H9 (cell line): Measurements from ENCODE around the gene ARHGAP15. TPM values are rescaled to one million over a fixed set of nuclear protein-coding genes. Genes with fewer than 3 reads are reported as not detected.

Experiments used
- DNase-seq: peaks from one replicate; pipeline ENCODE4 v3.0.0-alpha.2; 2017
- H2AFZ ChIP-seq: one replicate; pipeline ENCODE4 v1.6.1; 2013; ENCODE audit warnings: mild to moderate bottlenecking, low read length, control low read depth, moderate library complexity
- H2AK5ac ChIP-seq: 2 replicates; pipeline ENCODE4 v1.6.1; 2013; ENCODE audit warnings: low read length, control low read depth, mixed read lengths; ENCODE audit not compliant: insufficient read length
- H2BK120ac ChIP-seq: one replicate; pipeline ENCODE4 v1.6.1; 2013; ENCODE audit warnings: low read depth, mild to moderate bottlenecking, low read length, control low read depth, inconsistent platforms; ENCODE audit not compliant: poor library complexity, severe bottlenecking
- H2BK12ac ChIP-seq: 2 replicates; pipeline ENCODE4 v1.6.1; 2013; ENCODE audit warnings: low read length, control low read depth, mixed read lengths, low read depth; ENCODE audit not compliant: insufficient read length
- H2BK15ac ChIP-seq: 2 replicates; pipeline ENCODE4 v1.6.1; 2013; ENCODE audit warnings: low read depth, low read length, control low read depth
- H2BK20ac ChIP-seq: one replicate; pipeline ENCODE4 v1.6.1; 2013; ENCODE audit warnings: low read depth, mild to moderate bottlenecking, low read length, control low read depth, inconsistent platforms; ENCODE audit not compliant: poor library complexity, severe bottlenecking
- H2BK5ac ChIP-seq: 2 replicates; pipeline ENCODE4 v1.6.1; 2013; ENCODE audit warnings: low read length, control low read depth, mixed read lengths; ENCODE audit not compliant: insufficient read length
- H3K14ac ChIP-seq: 2 replicates; pipeline ENCODE4 v1.6.1; 2013; ENCODE audit warnings: low read length, control low read depth; ENCODE audit not compliant: insufficient read depth
- H3K18ac ChIP-seq: 2 replicates; pipeline ENCODE4 v1.6.1; 2013; ENCODE audit warnings: low read depth, mild to moderate bottlenecking, mixed read lengths, low read length, control low read depth; ENCODE audit not compliant: insufficient read length
- H3K23ac ChIP-seq: 2 replicates; pipeline ENCODE4 v1.6.1; 2013; ENCODE audit warnings: low read length, control low read depth, mixed read lengths, low read depth; ENCODE audit not compliant: insufficient read length
- H3K23me2 ChIP-seq: 2 replicates; pipeline ENCODE4 v1.6.1; 2013; ENCODE audit warnings: low read depth, mild to moderate bottlenecking, mixed read lengths, low read length, control low read depth; ENCODE audit not compliant: insufficient read length, poor library complexity, severe bottlenecking
- H3K27ac ChIP-seq: 2 replicates; pipeline ENCODE4 v1.5.1; 2013; ENCODE audit warnings: low read length, control low read depth, mixed read lengths, low read depth; ENCODE audit not compliant: insufficient read length
- H3K27me3 ChIP-seq: 2 replicates; pipeline ENCODE4 v1.6.1; 2013; ENCODE audit warnings: low read length, control low read depth, inconsistent platforms; ENCODE audit not compliant: insufficient read depth
- H3K4ac ChIP-seq: 2 replicates; pipeline ENCODE4 v1.6.1; 2013; ENCODE audit warnings: low read depth, mild to moderate bottlenecking, control low read depth, inconsistent platforms, low read length, moderate library complexity
- H3K4me1 ChIP-seq: 2 replicates; pipeline ENCODE4 v1.6.1; 2013; ENCODE audit warnings: low read length, control low read depth, inconsistent platforms; ENCODE audit not compliant: insufficient read depth
- H3K4me2 ChIP-seq: 2 replicates; pipeline ENCODE4 v1.6.1; 2013; ENCODE audit warnings: low read length, control low read depth, mixed read lengths; ENCODE audit not compliant: insufficient read length, insufficient read depth
- H3K56ac ChIP-seq: 2 replicates; pipeline ENCODE4 v1.6.1; 2013; ENCODE audit warnings: low read depth, mild to moderate bottlenecking, mixed read lengths, low read length, control low read depth; ENCODE audit not compliant: insufficient read length
- H3K79me1 ChIP-seq: 2 replicates; pipeline ENCODE4 v1.6.1; 2013; ENCODE audit warnings: low read depth, mild to moderate bottlenecking, moderate library complexity, low read length, control low read depth, inconsistent platforms; ENCODE audit not compliant: insufficient read depth, poor library complexity, severe bottlenecking
- H3K79me2 ChIP-seq: 2 replicates; pipeline ENCODE4 v1.6.1; 2013; ENCODE audit warnings: low read length, control low read depth, inconsistent platforms; ENCODE audit not compliant: insufficient read depth
- H3K9ac ChIP-seq: 2 replicates; pipeline ENCODE4 v1.6.1; 2013; ENCODE audit warnings: low read length, control low read depth, mixed read lengths; ENCODE audit not compliant: insufficient read length; ENCODE audit errors: extremely low read depth
- H3K9me3 ChIP-seq: one replicate; pipeline ENCODE4 v1.6.1; 2013; ENCODE audit warnings: low read depth, low read length, inconsistent platforms; ENCODE audit not compliant: control insufficient read depth
- H3T11ph ChIP-seq: one replicate; pipeline ENCODE4 v1.6.1; 2013; ENCODE audit warnings: mild to moderate bottlenecking, low read length, control low read depth, inconsistent platforms
- H4K20me1 ChIP-seq: one replicate; pipeline ENCODE4 v1.6.1; 2013; ENCODE audit not compliant: control insufficient read depth, insufficient read length, insufficient read depth
- H4K5ac ChIP-seq: 2 replicates; pipeline ENCODE4 v1.6.1; 2013; ENCODE audit warnings: low read depth, mild to moderate bottlenecking, mixed read lengths, low read length, control low read depth; ENCODE audit not compliant: insufficient read length
- H4K8ac ChIP-seq: replicated peaks from 2 replicates; pipeline ENCODE4 v1.6.1; 2013; ENCODE audit warnings: low read length, control low read depth, mixed read lengths, low read depth; ENCODE audit not compliant: insufficient read length
- H4K91ac ChIP-seq: 2 replicates; pipeline ENCODE4 v1.6.1; 2013; ENCODE audit warnings: low read depth, mild to moderate bottlenecking, moderate library complexity, mixed read lengths, low read length, control low read depth; ENCODE audit not compliant: insufficient read length
- H3K27ac Mint-ChIP-seq, 3 experiments: 2 replicates in 2 of 3; 3 replicates in 1 of 3; pipeline ENCODE4 v1.8.0; 2020 to 2021; ENCODE audit warnings: mixed read lengths in 3 of 3, mild to moderate bottlenecking in 1 of 3, moderate library complexity in 1 of 3
- H3K27me3 Mint-ChIP-seq: 2 replicates; pipeline ENCODE4 v1.8.0; 2021; ENCODE audit warnings: low read depth, mild to moderate bottlenecking, moderate library complexity, mixed read lengths
- H3K36me3 Mint-ChIP-seq, 3 experiments: 2 replicates in 2 of 3; 3 replicates in 1 of 3; pipeline ENCODE4 v1.8.0; 2020 to 2021; ENCODE audit warnings: low read depth in 3 of 3, mixed read lengths in 3 of 3; ENCODE audit not compliant: insufficient read depth in 1 of 3
- H3K4me1 Mint-ChIP-seq, 2 experiments: 2 replicates each; pipeline ENCODE4 v1.8.0; 2020; ENCODE audit warnings: mixed read lengths in 2 of 2
- H3K4me3 Mint-ChIP-seq, 2 experiments: 2 replicates in 1 of 2; 3 replicates in 1 of 2; pipeline ENCODE4 v1.8.0; 2020 to 2021; ENCODE audit warnings: mild to moderate bottlenecking in 2 of 2, mixed read lengths in 2 of 2, moderate library complexity in 1 of 2
- H3K9me3 Mint-ChIP-seq, 2 experiments: 2 replicates in 1 of 2; 3 replicates in 1 of 2; pipeline ENCODE4 v1.8.0; 2020; ENCODE audit warnings: mild to moderate bottlenecking in 2 of 2, mixed read lengths in 2 of 2, moderate library complexity in 1 of 2
- WGBS: extraction: QIAGEN DNeasy Blood & Tissue Kit; methylation state at CpG from one replicate; pipeline ENCODE4 v1.1.7; 2013; ENCODE audit warnings: missing lambda C conversion rate, low lambda C conversion rate, mixed read lengths; ENCODE audit not compliant: insufficient read length; ENCODE audit errors: extremely low coverage; 5-methylcytosine and 5-hydroxymethylcytosine counted together
- total RNA-seq: library from RNA; stranded (reverse); gene quantifications from 2 replicates; pipeline ENCODE4 v1.2.1, GENCODE V29; 2021
- TF ChIP-seq, protein P1 (sequence below): fragments of 200-600 bp; sonication (generic); conservative IDR thresholded peaks from 3 replicates; pipeline ENCODE4 v1.8.0; 2021; ENCODE audit warnings: antibody characterized with exemption, mild to moderate bottlenecking

The ARHGAP15 gene
- total RNA-seq, 1 experiment from 2014 or later = not detected

- no peaks in the 10 kb centered on the region for H4K20me1 ChIP-seq
- H3K14ac ChIP-seq = no peak overlapping the region
- no peak overlapping the region for H4K8ac ChIP-seq
- H2AFZ ChIP-seq = no peak overlapping the region
- H3K18ac ChIP-seq = no peak overlapping the region
- H3K9ac ChIP-seq = no peak overlapping the region
- H3K9me3 ChIP-seq = no peaks in the 10 kb centered on the region
- no peaks in the 10 kb centered on the region for H3K27me3 ChIP-seq
- H3K23ac ChIP-seq = no peak overlapping the region
- Mint-ChIP-seq H3K36me3 (no peaks in the 10 kb centered on the region), H3K9me3 (no peaks in the 10 kb centered on the region), H3K27ac (no peak overlapping the region), H3K27me3 (no peaks in the 10 kb centered on the region), H3K4me1 (peaks cover 28 to 39% of the 10 kb centered on the region in 2 experiments), H3K4me3 (no peak overlapping the region)
- DNase-seq = no peak
- no peak overlapping the region for H2BK12ac ChIP-seq
- no CpG with 5 or more reads among the region's 6 CpGs for WGBS
- H3K4me1 ChIP-seq = peaks cover 3% of the 10 kb centered on the region; the same call in 1 of the 2 replicates
- H3K4ac ChIP-seq = no peak overlapping the region
- no peaks in the 10 kb centered on the region for H3K79me2 ChIP-seq
- H2BK5ac ChIP-seq = no peak overlapping the region
- H3K27ac ChIP-seq = no peak overlapping the region
- TF ChIP-seq, protein P1, sequence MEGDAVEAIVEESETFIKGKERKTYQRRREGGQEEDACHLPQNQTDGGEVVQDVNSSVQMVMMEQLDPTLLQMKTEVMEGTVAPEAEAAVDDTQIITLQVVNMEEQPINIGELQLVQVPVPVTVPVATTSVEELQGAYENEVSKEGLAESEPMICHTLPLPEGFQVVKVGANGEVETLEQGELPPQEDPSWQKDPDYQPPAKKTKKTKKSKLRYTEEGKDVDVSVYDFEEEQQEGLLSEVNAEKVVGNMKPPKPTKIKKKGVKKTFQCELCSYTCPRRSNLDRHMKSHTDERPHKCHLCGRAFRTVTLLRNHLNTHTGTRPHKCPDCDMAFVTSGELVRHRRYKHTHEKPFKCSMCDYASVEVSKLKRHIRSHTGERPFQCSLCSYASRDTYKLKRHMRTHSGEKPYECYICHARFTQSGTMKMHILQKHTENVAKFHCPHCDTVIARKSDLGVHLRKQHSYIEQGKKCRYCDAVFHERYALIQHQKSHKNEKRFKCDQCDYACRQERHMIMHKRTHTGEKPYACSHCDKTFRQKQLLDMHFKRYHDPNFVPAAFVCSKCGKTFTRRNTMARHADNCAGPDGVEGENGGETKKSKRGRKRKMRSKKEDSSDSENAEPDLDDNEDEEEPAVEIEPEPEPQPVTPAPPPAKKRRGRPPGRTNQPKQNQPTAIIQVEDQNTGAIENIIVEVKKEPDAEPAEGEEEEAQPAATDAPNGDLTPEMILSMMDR = no peak
- H2BK15ac ChIP-seq = no peak overlapping the region
- H2BK120ac ChIP-seq = no peak overlapping the region
- H3T11ph ChIP-seq = no peak overlapping the region
- no peak overlapping the region for H3K56ac ChIP-seq
- no peak overlapping the region for H4K91ac ChIP-seq
- no peaks in the 10 kb centered on the region for H3K23me2 ChIP-seq
- H2AK5ac ChIP-seq = no peak overlapping the region
- no peak overlapping the region for H4K5ac ChIP-seq
- H3K79me1 ChIP-seq = no peaks in the 10 kb centered on the region
- H2BK20ac ChIP-seq = no peak overlapping the region
- no peak overlapping the region for H3K4me2 ChIP-seq
Observed at GRCh38 chr2:143685421-143686078, 556.3 kb downstream of the ARHGAP15 start.
